ENCODE data around the gene B4GALT3.
"Not testable (repeated sequence)": the region's sequence is repeated elsewhere in the genome, so short reads cannot be mapped to it uniquely, and the experiment has no call there.

The B4GALT3 gene

DNA sequence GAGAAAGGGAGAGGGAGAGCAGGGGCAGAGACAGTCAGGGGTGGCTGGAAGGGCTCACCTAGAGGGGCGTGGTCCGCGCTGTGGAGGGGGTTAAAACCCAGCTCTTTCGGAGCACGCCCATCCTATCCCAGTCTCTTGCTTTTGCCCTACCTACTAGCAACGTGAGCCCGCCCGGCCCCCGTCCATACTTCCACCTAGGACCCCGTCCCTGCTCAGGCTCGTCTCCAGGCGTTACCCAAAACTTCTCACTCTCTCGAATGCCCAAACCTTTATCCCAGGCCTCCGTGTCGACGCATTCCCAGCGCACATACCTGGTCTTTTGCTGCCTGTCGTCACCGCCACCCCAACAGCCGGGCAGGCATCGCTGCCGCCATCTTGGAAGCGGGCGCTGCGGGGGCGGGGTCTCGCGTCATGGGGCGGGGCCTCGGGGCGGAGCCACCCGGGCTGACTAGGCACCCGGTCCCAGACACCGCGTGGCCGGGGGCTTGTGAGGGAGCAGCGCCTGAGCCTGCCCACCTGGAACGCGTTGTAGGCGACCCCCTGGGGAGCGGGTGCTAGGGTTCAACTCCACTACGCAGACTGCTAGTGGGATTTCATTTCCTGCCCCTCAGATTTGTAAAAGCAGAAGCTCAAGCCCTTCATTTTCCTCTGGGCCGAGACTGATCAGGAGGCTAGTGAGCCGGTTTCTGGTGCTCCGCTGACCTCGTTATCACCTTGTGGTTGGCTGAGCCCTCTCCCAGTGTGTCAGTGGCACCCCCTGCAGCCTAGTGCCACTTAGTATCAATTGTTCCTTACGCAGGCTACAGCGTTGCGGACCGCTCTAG is at the start of gene B4GALT3:
Gene B4GALT3, minus strand, starts transcription at position 396 of the 824 bp plus-strand sequence. CDS start 1,447 bp downstream, outside the sequence.
- in situ Hi-C loops (cut with MboI; ENCODE audit: low sequenced_read_pairs), result no loop called here

DNA sequence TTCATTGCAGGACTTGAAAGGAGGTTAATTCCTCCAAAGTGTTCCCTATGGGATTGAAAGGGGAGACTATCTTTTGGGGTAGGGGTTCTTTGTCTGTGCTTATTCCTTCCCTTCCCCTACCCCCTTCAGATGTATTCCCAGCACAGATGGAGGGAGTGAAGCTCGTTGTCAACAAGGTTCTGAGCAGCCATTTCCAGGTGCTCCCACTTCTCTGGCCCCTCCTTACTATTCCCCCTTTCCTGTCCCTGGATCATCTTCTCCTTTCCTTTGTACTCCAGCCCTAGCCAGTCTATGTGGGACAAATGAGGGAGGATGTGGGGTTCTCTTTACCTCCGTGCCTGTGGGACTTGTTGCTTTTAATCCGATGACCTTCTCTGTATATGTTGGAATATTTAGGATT is 49.5 kb upstream of the B4GALT3 start:
- in situ Hi-C loops (cut with MboI; ENCODE audit: low sequenced_read_pairs), result no loop called here

DNA sequence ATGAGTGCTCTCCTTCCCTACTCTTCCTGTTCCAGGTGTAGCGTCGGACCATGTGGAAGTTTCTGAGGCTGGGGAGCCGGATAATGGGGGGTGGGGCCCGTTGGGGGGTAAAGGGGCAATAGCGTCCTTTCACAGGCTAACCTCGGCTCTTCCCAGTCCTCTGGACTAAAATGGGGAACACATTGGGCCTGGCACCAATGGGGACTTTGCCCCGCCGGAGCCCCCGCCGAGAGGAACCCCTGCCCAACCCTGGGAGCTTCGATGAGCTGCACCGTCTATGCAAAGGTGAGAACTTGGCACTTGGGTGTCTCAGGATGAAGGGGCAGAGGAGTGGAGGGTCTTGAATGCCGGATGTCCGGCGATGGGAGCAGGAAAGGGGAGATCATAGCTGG is 49.0 kb upstream of the B4GALT3 start:
- in situ Hi-C loops (cut with MboI; ENCODE audit: low sequenced_read_pairs), result no loop called here

GRCh38 chr1:161225534-161226319 is 48.4 kb upstream of the B4GALT3 start, which contains the start of gene TOMM40L:
Gene TOMM40L (plus strand): TSS chr1:161226060. CDS start chr1:161226490, 430 bp downstream.
- in situ Hi-C loops (cut with MboI; ENCODE audit: low sequenced_read_pairs), result no loop called here

- in situ Hi-C loops (cut with MboI; ENCODE audit: low sequenced_read_pairs), result no loop called here
These were observed 47.8 kb upstream of the B4GALT3 start for GRCh38 chr1:161225178-161225533.

GRCh38 chr1:161224695-161225087 is 47.4 kb upstream of the B4GALT3 start:
- in situ Hi-C loops (cut with MboI; ENCODE audit: low sequenced_read_pairs), result not testable (repeated sequence)

- in situ Hi-C loops (cut with MboI; ENCODE audit: low sequenced_read_pairs), result no loop called here
These were observed 46.7 kb upstream of the B4GALT3 start for GRCh38 chr1:161223805-161224694.

GRCh38 chr1:161222175-161223019 is 45.1 kb upstream of the B4GALT3 start:
- in situ Hi-C loops (cut with MboI; ENCODE audit: low sequenced_read_pairs), result no loop called here

DNA sequence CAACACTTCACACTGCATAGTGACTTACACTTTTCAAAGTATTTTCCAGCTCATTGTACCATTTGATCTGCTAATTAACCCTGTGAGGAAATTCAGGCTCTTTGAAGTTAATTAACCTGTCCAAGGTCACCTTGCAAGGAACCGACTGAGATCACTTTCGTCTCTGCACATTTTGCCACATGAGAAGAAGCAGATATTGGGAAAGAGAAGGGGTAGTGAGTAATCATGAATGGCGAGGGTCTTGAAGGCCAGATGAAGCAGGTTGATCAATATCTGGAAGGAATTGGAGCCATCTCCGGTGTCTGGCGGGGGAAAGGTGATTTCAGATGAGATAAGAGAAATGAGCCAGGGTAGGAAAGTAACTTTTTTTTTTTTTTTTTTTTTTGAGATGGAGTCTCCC is 42.7 kb upstream of the B4GALT3 start:
- in situ Hi-C loops (cut with MboI; ENCODE audit: low sequenced_read_pairs), result no loop called here

DNA sequence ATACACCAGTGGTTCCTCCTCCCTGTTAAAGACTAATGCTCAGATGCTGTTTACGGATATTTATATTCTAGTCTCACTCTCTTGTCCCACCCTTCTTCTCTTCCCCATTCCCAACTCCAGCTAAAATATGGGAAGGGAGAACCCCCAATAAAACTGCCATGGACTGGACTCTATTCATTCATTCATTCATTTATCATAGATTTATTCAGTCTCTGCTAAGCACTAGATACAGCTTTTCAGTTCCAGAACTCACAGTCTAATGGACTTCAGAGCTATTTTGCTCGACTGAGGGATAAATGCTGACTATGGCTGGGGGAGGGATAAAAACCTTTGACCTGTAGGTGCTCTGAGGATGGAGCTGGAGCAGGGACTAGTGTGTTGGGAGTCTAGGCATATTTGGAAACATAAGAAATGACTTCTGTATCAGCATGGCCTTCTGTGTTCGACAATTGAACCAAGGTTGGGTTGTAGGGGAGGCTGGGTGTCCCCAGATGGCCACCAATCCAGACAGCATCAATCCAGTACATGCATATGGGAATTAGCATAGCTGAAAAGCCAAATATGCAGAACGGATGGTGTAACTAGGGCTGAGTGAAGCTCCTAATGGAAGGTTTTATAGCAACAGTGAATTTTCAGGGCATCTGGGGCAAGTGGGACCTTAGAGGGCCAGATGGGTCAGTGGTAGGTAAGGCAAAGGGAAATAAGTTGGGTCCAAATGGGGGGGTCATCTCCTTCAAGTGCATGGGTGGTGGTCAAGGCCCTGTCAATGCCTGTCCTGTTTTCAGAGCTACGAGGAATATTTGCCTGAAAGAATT is 42.0 kb upstream of the B4GALT3 start:
- in situ Hi-C loops (cut with MboI; ENCODE audit: low sequenced_read_pairs), result no loop called here

DNA sequence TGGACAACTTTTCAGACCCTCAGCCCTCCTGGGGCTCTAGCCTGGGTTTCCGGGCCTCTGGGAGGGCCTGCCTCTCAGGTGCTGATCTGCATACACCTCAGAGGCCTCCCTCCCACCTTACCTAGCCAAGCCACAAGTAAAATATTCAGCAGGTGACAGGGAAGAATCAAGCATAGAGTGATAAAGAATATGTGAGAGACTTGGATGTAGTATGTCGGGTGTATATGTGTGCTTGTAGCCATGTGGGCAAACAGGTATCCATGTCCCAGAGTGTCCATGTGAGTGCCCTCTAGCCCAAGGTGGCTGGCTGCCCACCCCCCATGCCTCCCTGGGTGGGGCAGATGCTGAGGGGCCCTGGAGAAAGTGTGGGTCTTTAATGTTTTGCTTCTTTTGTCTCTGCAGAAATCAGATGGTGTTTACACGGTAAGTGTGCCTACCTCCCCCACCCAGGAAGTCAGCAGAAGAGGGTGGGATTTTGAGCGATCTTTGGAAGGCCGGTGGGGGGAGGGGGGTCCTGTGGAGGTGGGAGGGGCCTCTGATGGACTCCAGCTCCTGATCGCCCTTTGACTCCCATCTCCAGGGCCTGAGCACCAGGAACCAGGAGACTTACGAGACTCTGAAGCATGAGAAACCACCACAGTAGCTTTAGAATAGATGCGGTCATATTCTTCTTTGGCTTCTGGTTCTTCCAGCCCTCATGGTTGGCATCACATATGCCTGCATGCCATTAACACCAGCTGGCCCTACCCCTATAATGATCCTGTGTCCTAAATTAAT is 41.2 kb upstream of the B4GALT3 start:
- in situ Hi-C loops (cut with MboI; ENCODE audit: low sequenced_read_pairs), result no loop called here

DNA sequence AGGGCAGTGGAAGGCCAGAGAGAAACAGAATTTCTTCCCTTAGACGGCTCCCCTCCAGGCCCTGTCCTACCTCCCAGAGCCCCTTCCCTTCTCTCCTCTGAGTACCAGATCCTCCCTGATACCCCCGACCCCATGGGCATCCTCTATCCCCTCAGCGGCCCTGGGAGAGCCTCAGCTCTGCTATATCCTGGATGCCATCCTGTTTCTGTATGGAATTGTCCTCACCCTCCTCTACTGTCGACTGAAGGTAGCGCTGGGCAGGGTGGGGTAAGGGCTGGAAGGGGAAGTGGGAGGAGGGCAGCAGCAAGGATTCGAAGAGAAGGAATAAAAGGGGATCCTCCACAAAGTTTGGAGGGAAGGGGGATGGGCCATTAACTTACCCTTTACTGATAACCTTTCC is 40.5 kb upstream of the B4GALT3 start:
- in situ Hi-C loops (cut with MboI; ENCODE audit: low sequenced_read_pairs), result no loop called here

GRCh38 chr1:161216945-161217712 is 39.8 kb upstream of the B4GALT3 start:
- in situ Hi-C loops (cut with MboI; ENCODE audit: low sequenced_read_pairs), result no loop called here

- in situ Hi-C loops (cut with MboI; ENCODE audit: low sequenced_read_pairs), result no loop called here
These were observed 37.8 kb upstream of the B4GALT3 start, which contains the start of gene FCER1G for GRCh38 chr1:161215076-161215475. Gene FCER1G (plus strand): TSS chr1:161215295. CDS start chr1:161215322, 27 bp downstream.

GRCh38 chr1:161214369-161214768 is 37.1 kb upstream of the B4GALT3 start:
- in situ Hi-C loops (cut with MboI; ENCODE audit: low sequenced_read_pairs), result no loop called here

GRCh38 chr1:161209790-161210409 is 32.6 kb upstream of the B4GALT3 start:
- in situ Hi-C loops (cut with MboI; ENCODE audit: low sequenced_read_pairs), result no loop called here

- in situ Hi-C loops (cut with MboI; ENCODE audit: low sequenced_read_pairs), result no loop called here
These were observed 29.9 kb upstream of the B4GALT3 start for GRCh38 chr1:161207173-161207572.

Measured in hTERT RPE-1 (cell line).